ENCODE results near the gene NOTO.

DNA sequence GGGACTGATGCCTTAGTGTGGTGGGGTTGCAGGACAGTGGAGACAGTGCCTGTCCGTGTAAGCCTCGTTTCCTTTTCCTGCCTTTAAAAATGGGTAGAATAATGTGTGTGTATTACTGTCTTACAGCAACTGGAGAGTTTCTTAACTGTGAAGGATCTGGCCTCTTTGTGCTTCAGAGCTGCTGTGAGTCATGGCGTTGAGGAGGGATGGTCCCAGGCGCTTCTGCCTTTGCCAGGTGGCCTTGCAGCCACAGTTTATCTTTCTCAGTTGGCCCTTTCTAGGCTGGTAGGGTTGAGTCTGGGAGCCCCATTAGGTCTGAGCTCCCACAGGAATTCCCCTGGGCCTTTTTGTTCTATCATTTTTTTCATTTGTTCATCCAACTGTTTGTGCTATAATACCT is 21.4 kb downstream of the NOTO start:
- TF ChIP-seq, protein P1, sequence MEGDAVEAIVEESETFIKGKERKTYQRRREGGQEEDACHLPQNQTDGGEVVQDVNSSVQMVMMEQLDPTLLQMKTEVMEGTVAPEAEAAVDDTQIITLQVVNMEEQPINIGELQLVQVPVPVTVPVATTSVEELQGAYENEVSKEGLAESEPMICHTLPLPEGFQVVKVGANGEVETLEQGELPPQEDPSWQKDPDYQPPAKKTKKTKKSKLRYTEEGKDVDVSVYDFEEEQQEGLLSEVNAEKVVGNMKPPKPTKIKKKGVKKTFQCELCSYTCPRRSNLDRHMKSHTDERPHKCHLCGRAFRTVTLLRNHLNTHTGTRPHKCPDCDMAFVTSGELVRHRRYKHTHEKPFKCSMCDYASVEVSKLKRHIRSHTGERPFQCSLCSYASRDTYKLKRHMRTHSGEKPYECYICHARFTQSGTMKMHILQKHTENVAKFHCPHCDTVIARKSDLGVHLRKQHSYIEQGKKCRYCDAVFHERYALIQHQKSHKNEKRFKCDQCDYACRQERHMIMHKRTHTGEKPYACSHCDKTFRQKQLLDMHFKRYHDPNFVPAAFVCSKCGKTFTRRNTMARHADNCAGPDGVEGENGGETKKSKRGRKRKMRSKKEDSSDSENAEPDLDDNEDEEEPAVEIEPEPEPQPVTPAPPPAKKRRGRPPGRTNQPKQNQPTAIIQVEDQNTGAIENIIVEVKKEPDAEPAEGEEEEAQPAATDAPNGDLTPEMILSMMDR (IDR thresholded peaks at IDR 0.05; ENCODE audit: low read length): no peak
- no peak for TF ChIP-seq EZH2phosphoT487 (IDR thresholded peaks at IDR 0.05; ENCODE audit: low read length)

All from MM.1S (cell line).